K562 (cell line): ENCODE data around the gene SLC13A4. TPM values are rescaled to one million over a fixed set of nuclear protein-coding genes. Genes with fewer than 3 reads are reported as not detected.

Experiments
- ATAC-seq: fragments of 200-7000 bp; cut with Tn5 transposase; 3 replicates; pipeline ENCODE4 v1.9.1; 2020; ENCODE audit warnings: moderate library complexity
- BruUV-seq: library from RNA; stranded (reverse); fragments of 400-500 nt; replicated peaks from 2 replicates; lab custom pipeline; 2021; lab: Mats Ljungman, UMichigan
- CTCF ChIA-PET: fragments of 300-600 bp; formaldehyde crosslinking; extraction: SDS; loops from one replicate; lab custom pipeline; 2021; ENCODE audit warnings: low intra/inter-chr PET ratio; lab: Yijun Ruan, JAX
- POLR2A ChIA-PET: fragments of 300-600, 350-650 bp; sonication (Branson Sonifier 250); formaldehyde crosslinking; extraction: SDS; loops from one replicate; lab custom pipeline; 2021; ENCODE audit warnings: antibody characterized with exemption, inconsistent platforms; lab: Yijun Ruan, JAX
- DNase-seq, 4 experiments: peaks; one replicate each; pipeline versions ENCODE4 v3.0.0 to v3.0.0-alpha.2; 2011 to 2018; ENCODE audit warnings: low spot score in 3 of 4, mixed read lengths in 3 of 4; ENCODE audit errors: extremely low read depth in 1 of 4
- FAIRE-seq: peaks from 2 replicates; lab custom pipeline; 2011; peaks lifted over from hg19 to GRCh38; lab: Jason Lieb, UNC
- H2AFZ ChIP-seq: 2 replicates; pipeline ENCODE4 v1.6.0; 2011; ENCODE audit warnings: low read depth, low read length, control low read depth, inconsistent platforms
- H3K27ac ChIP-seq: fragments of 200-600 bp; 3 replicates; pipeline ENCODE4 v1.8.0; 2011; ENCODE audit warnings: low read depth, mild to moderate bottlenecking, control low read depth, inconsistent platforms, low read length, moderate library complexity, mixed read lengths; ENCODE audit errors: extremely low read depth
- H3K27me3 ChIP-seq, 2 experiments: fragments of 300-600 bp in 1 of 2; 2 replicates in 1 of 2; 3 replicates in 1 of 2; pipeline versions ENCODE4 v1.6.0 to v1.8.0; 2011; ENCODE audit warnings: inconsistent platforms in 2 of 2, low read length in 2 of 2, mild to moderate bottlenecking in 1 of 2, mixed read lengths in 1 of 2, moderate library complexity in 1 of 2; ENCODE audit not compliant: control insufficient read depth in 2 of 2, insufficient read depth in 2 of 2
- H3K36me3 ChIP-seq: fragments of 300-600 bp; 3 replicates; pipeline ENCODE4 v1.8.0; 2011; ENCODE audit warnings: mild to moderate bottlenecking, low read length, inconsistent platforms; ENCODE audit not compliant: control insufficient read depth, insufficient read depth
- H3K4me1 ChIP-seq, 2 experiments: fragments of 200-600 bp in 1 of 2; replicated peaks in 1 of 2; 2 replicates in 1 of 2; 3 replicates in 1 of 2; pipeline versions ENCODE4 v1.5.1 to v1.8.0; 2011; ENCODE audit warnings: inconsistent platforms in 2 of 2, low read length in 2 of 2, mild to moderate bottlenecking in 1 of 2, mixed read lengths in 1 of 2, moderate library complexity in 1 of 2; ENCODE audit not compliant: control insufficient read depth in 2 of 2, insufficient read depth in 2 of 2
- H3K4me2 ChIP-seq: 2 replicates; pipeline ENCODE4 v1.6.1; 2011; ENCODE audit warnings: low read length, control low read depth, inconsistent platforms, mixed read lengths; ENCODE audit not compliant: insufficient read depth
- H3K4me3 ChIP-seq: fragments of 200-600 bp; sonication (generic), shearing (Covaris generic); 2 replicates; pipeline ENCODE4 v1.5.1; 2016; ENCODE audit warnings: control low read depth, inconsistent platforms
- H3K79me2 ChIP-seq: fragments of 200-600 bp; 3 replicates; pipeline ENCODE4 v1.8.0; 2011; ENCODE audit warnings: low read length, inconsistent platforms; ENCODE audit not compliant: control insufficient read depth, insufficient read depth
- H3K9ac ChIP-seq, 2 experiments: 2 replicates each; pipeline versions ENCODE4 v1.6.0 to v1.6.1; 2011; ENCODE audit warnings: low read depth in 2 of 2, low read length in 2 of 2, control low read depth in 1 of 2, inconsistent platforms in 1 of 2, mild to moderate bottlenecking in 1 of 2, mixed read lengths in 1 of 2; ENCODE audit not compliant: insufficient read depth in 1 of 2
- H3K9me1 ChIP-seq: one replicate; pipeline ENCODE4 v1.6.0; 2011; ENCODE audit warnings: inconsistent platforms, mild to moderate bottlenecking, low read length, moderate library complexity; ENCODE audit not compliant: control insufficient read depth, insufficient read depth
- H3K9me3 ChIP-seq: replicated peaks from 2 replicates; pipeline ENCODE4 v1.5.1; 2011; ENCODE audit warnings: low read depth, low read length, inconsistent platforms; ENCODE audit not compliant: control insufficient read depth, insufficient read depth
- H4K20me1 ChIP-seq: replicated peaks from 2 replicates; pipeline ENCODE4 v1.6.1; 2011; ENCODE audit warnings: low read length, inconsistent platforms, mixed read lengths; ENCODE audit not compliant: control insufficient read depth, insufficient read depth
- CREB5 ChIP-seq: fragments of 250-450 bp; sonication (Bioruptor Pico); IDR thresholded peaks from 2 replicates; pipeline ENCODE4 v1.5.0; 2020; ENCODE audit warnings: mild to moderate bottlenecking
- E2F4 ChIP-seq: sonication (generic); formaldehyde crosslinking; IDR thresholded peaks from 2 replicates; pipeline ENCODE4 v1.8.0; 2022; ENCODE audit warnings: mild to moderate bottlenecking, low read depth, missing genetic modification reagents
- EGR1 ChIP-seq: fragments of 450-650 bp; conservative IDR thresholded peaks from 2 replicates; pipeline ENCODE4 v1.6.1; 2017; ENCODE audit warnings: mild to moderate bottlenecking
- GMEB1 ChIP-seq: fragments of 250-450 bp; sonication (Bioruptor Pico); IDR thresholded peaks from 2 replicates; pipeline ENCODE4 v1.4.0; 2020; ENCODE audit warnings: mild to moderate bottlenecking
- HDAC3 ChIP-seq: fragments of 450-650 bp; IDR thresholded peaks from 2 replicates; pipeline ENCODE4 v1.6.1; 2018; ENCODE audit warnings: borderline replicate concordance, mild to moderate bottlenecking, moderate library complexity; ENCODE audit not compliant: partially characterized antibody
- KLF10 ChIP-seq: fragments of 250-450 bp; sonication (Bioruptor Pico); IDR thresholded peaks from 2 replicates; pipeline ENCODE4 v1.6.1; 2021; ENCODE audit warnings: matching md5 sums
- NR3C1 ChIP-seq: sonication (generic); formaldehyde crosslinking; IDR thresholded peaks from 2 replicates; pipeline ENCODE4 v1.8.1; 2022; ENCODE audit warnings: missing genetic modification reagents
- RFX5 ChIP-seq: IDR thresholded peaks from 2 replicates; pipeline ENCODE4 v1.6.1; 2011; ENCODE audit warnings: low read depth, mild to moderate bottlenecking, improper control_type of control experiment, low read length
- STAT5A ChIP-seq: IDR thresholded peaks from 2 replicates; pipeline ENCODE4 v1.6.1; 2012; ENCODE audit warnings: low read length, inconsistent platforms, borderline replicate concordance
- STAT6 ChIP-seq: sonication (generic); formaldehyde crosslinking; IDR thresholded peaks from 2 replicates; pipeline ENCODE4 v1.8.1; 2023; ENCODE audit warnings: mild to moderate bottlenecking, missing genetic modification reagents
- TRIM25 ChIP-seq: fragments of 450-650 bp; IDR thresholded peaks from 2 replicates; pipeline ENCODE4 v1.7.0; 2016; ENCODE audit warnings: borderline replicate concordance
- ZNF311 ChIP-seq: fragments of 250-450 bp; sonication (Bioruptor Pico); IDR thresholded peaks from 2 replicates; pipeline ENCODE4 v1.4.0; 2020; ENCODE audit warnings: mild to moderate bottlenecking, moderate library complexity
- ZNF436 ChIP-seq: fragments of 250-450, 450-650 bp; sonication (Bioruptor Pico); formaldehyde crosslinking; IDR thresholded peaks from 2 replicates; pipeline ENCODE4 v1.7.0; 2020; ENCODE audit warnings: mild to moderate bottlenecking
- ZNF766 ChIP-seq: fragments of 200-800 bp; sonication (Bioruptor generic); conservative IDR thresholded peaks from 2 replicates; pipeline ENCODE4 v1.6.1; 2016; ENCODE audit warnings: missing genetic modification characterization, missing compliant biosample characterization
- WGBS: fragments of 100-300 bp; shearing (Covaris generic); methylation state at CpG from one replicate; pipeline ENCODE4 v1.1.6; 2016; ENCODE audit warnings: low coverage, mixed read lengths; ENCODE audit not compliant: insufficient coverage; ENCODE audit errors: missing lambda C conversion rate; 5-methylcytosine and 5-hydroxymethylcytosine counted together
- in situ Hi-C: fragments of 300-500 bp; cut with MboI; formaldehyde crosslinking; loops from 4 replicates; pipeline ENCODE4 v1.15.0; 2018; ENCODE audit warnings: inconsistent platforms, mixed read lengths
- intact Hi-C: fragments of 100-400 bp; cut with micrococcal nuclease; formaldehyde crosslinking; loops from 2 replicates; pipeline ENCODE4 v1.14.2; 2022
- polyA plus RNA-seq, 8 experiments: library from polyadenylated mRNA; depleted of rRNA in 4 of 8; stranded (reverse) in 5 of 8; unstranded in 3 of 8; fragments of >200 nt; fragmentation: Nextera tagmentation in 2 of 8; fragmentation: Illumina TruSeq in 1 of 8; extraction: Ambion mirVana in 2 of 8; extraction: Trizol in 1 of 8; gene quantifications; 2 replicates each; pipeline versions ENCODE4 v1.2.1 to v1.2.3, GENCODE V29; 2011 to 2014; ENCODE audit warnings: inconsistent platforms in 1 of 8, missing spikeins in 1 of 8
- total RNA-seq, 7 experiments: library from RNA; depleted of rRNA in 6 of 7; stranded (reverse); fragments of >200 nt in 6 of 7; fragmentation: Illumina TruSeq in 2 of 7; extraction: Trizol in 2 of 7; gene quantifications; 2 replicates each; pipeline versions ENCODE4 v1.2.1 to v1.2.3, GENCODE V29; 2011 to 2021; ENCODE audit warnings: low replicate concordance in 1 of 7

The SLC13A4 gene
- total and polyA plus RNA-seq, 9 of the 15 experiments (the other 6 are each of a cell fraction or from before 2014, with no cell fraction given) = 0.11 to 1.0 (median 0.36) TPM

GRCh38 chr7:135687466-135687865 is 40.5 kb downstream of the SLC13A4 start:
- no peak for DNase-seq
- Histone ChIP-seq H3K9ac (no peak overlapping the region), H3K79me2 (no peaks in the 10 kb centered on the region), H3K9me3 (no peaks in the 10 kb centered on the region), H3K9me1 (no peaks in the 10 kb centered on the region), H3K27me3 (no peaks in the 10 kb centered on the region), H3K4me1 (no peaks in the 10 kb centered on the region), H2AFZ (no peak overlapping the region), H4K20me1 (0 out of 2 replicates have a peak, but pooled peaks cover 2% of the 10 kb centered on the region), H3K4me2 (no peak overlapping the region), H3K27ac (no peak overlapping the region), H3K36me3 (no peaks in the 10 kb centered on the region; the same call in 2 of the 3 replicates), H3K4me3 (no peak overlapping the region)
- 0% methylated on average over 1 of the region's 1 CpG for WGBS
- no TSS peak for BruUV-seq
- no peak for TF ChIP-seq STAT5A
- no peak for TF ChIP-seq CREB5 (CRISPR knock-in tag)
- no peak for TF ChIP-seq RFX5
- TF ChIP-seq ZNF311 (CRISPR knock-in tag) = no peak
- no peak for TF ChIP-seq NR3C1 (CRISPR knock-in tag)
- no peak for TF ChIP-seq HDAC3
- no peak for TF ChIP-seq STAT6 (CRISPR knock-in tag)
- TF ChIP-seq TRIM25 = no peak
- no peak for TF ChIP-seq GMEB1 (CRISPR knock-in tag)
- TF ChIP-seq EGR1 = no peak
- TF ChIP-seq KLF10 (CRISPR knock-in tag) = no peak
- TF ChIP-seq ZNF436 = no peak
- TF ChIP-seq ZNF766 (CRISPR knock-in tag) = no peak
- no peak for TF ChIP-seq E2F4
- intact Hi-C loops (no loop called here), in situ Hi-C loops (no loop called here)
- CTCF ChIA-PET = no interaction called here
- POLR2A ChIA-PET = interaction anchor here (0.6 kb wide), 1 partner anchor 11 kb away, joined by 3 read pairs; no protein-coding TSS in a partner anchor
- no peak for ATAC-seq
- peak; percentile 57 for FAIRE-seq
